ENCODE measurements around the gene MAP4K5. TPM values are rescaled to one million over a fixed set of nuclear protein-coding genes. Genes with fewer than 3 reads are reported as not detected.

The MAP4K5 gene
- total RNA-seq, 4 donors from 2014 or later: 81.5 to 138 (median 107) TPM

DNA sequence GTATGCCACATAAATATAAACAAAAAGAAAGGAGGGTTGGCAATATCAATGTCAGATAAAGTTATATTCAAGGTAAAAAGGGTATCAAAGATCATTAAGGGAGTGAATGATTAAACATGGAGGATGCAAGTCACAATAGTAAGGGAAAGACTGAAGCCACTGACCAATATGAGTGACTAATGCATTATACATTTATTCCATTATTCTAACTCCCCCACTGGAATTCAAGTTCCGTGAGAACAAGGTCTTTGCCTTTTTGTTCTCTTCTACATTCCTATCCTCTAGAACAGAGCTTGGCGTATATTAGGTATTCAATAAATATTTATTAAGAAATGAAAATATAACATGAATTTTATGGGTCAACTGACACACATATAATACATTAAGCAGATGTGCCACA lies 30.7 kb downstream of the MAP4K5 start:
- H3K9me3 ChIP-seq: no peaks in the 10 kb centered on the region
- H3K27me3 ChIP-seq: no peaks in the 10 kb centered on the region
- peaks cover 0 to 17% of the 10 kb centered on the region in 2 donors for H3K36me3 ChIP-seq
- no peak overlapping the region for H3K27ac ChIP-seq
- ATAC-seq: no peak
- TF ChIP-seq EP300 (IDR thresholded peaks at IDR 0.05): no peak
- TF ChIP-seq POLR2A (IDR thresholded peaks at IDR 0.05): no peak
- no peak for TF ChIP-seq POLR2AphosphoS5 (IDR thresholded peaks at IDR 0.05)
- TF ChIP-seq, protein P1, sequence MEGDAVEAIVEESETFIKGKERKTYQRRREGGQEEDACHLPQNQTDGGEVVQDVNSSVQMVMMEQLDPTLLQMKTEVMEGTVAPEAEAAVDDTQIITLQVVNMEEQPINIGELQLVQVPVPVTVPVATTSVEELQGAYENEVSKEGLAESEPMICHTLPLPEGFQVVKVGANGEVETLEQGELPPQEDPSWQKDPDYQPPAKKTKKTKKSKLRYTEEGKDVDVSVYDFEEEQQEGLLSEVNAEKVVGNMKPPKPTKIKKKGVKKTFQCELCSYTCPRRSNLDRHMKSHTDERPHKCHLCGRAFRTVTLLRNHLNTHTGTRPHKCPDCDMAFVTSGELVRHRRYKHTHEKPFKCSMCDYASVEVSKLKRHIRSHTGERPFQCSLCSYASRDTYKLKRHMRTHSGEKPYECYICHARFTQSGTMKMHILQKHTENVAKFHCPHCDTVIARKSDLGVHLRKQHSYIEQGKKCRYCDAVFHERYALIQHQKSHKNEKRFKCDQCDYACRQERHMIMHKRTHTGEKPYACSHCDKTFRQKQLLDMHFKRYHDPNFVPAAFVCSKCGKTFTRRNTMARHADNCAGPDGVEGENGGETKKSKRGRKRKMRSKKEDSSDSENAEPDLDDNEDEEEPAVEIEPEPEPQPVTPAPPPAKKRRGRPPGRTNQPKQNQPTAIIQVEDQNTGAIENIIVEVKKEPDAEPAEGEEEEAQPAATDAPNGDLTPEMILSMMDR (IDR thresholded peaks at IDR 0.05): no peak
- peaks cover 0 to 30% (median 0%) of the 10 kb centered on the region in 3 donors for H3K4me1 ChIP-seq
- 75 to 82% methylated on average over 2 of the region's 2 CpGs for WGBS, 2 donors (ENCODE audit: low coverage in 1 of 2)
- no peak overlapping the region for H3K4me3 ChIP-seq

DNA sequence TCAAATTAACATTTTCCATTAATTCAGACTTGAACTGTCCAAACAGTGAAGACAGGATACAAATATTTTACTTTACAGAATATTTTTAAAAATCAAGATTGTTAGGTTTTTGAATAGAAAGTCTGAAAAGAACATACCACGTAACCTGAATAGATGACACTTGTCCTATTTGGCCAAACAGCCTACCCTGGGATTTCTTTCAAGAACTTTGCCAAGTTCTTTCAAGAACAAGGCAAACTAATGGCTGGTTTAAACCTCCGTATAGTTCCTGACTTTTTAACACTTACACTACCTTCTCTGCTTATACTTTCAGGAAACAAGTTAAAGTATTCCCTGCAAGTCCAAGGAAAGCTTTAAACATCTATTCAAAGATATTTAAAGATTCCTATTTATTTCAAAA lies 35.0 kb downstream of the MAP4K5 start:
- Histone ChIP-seq H3K4me1 (peaks cover 0 to 35% (median 0%) of the 10 kb centered on the region in 3 donors), H3K27me3 (no peaks in the 10 kb centered on the region), H3K27ac (no peak overlapping the region), H3K4me3 (no peak overlapping the region), H3K36me3 (peaks cover 0 to 6% of the 10 kb centered on the region in 2 donors), H3K9me3 (no peaks in the 10 kb centered on the region)
- WGBS, 2 donors (ENCODE audit: low coverage in 1 of 2): 19 to 52% methylated on average over 2 of the region's 2 CpGs
- no peak for TF ChIP-seq EP300 (IDR thresholded peaks at IDR 0.05)
- no peak for TF ChIP-seq POLR2A (IDR thresholded peaks at IDR 0.05)
- TF ChIP-seq, protein P1 (IDR thresholded peaks at IDR 0.05): no peak
- TF ChIP-seq POLR2AphosphoS5 (IDR thresholded peaks at IDR 0.05): no peak
- no peak for ATAC-seq

DNA sequence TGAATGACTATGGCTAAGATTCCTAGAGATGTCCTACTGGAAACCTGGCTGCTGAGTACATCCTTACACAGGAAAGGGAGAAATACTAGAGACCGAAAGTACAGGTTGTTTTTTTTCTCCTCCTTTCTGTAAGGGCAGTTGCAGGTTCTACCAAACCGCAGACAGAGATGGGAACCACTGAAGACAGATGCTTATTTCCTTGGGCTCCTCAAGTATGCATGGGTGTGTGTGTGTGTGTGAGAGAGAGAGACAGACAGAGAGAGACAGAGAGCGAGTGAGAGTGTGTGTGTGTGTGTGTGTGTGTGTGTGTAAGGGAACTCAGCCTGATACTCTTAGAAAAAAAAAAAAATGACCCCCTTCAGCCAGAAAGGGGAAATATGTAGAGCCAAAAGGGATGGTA lies 42.5 kb downstream of the MAP4K5 start:
- H3K4me3 ChIP-seq: no peak overlapping the region
- WGBS, 2 donors (ENCODE audit: low coverage in 1 of 2): 92% methylated on average over 2 to 3 of the region's 3 CpGs
- ATAC-seq: no peak

DNA sequence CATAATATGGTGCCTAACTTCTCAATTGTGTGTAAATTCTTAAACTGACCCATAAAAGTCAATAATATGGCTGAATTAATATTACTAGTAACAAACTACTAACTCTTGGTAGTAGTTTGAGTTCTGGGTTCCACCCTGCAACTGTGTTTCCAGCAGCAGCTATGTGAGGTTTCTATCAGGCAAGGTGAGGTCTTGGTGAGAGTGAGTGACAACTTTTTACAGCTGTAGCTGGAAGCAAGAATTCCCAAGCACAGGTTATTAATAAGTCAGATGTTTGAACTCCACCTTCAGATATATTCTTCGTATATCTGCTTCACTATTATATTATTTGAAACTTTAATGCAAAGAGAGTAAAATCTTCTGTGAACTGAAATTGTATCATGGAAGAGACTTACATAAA lies 43.8 kb downstream of the MAP4K5 start:
- Histone ChIP-seq H3K4me1 (peaks cover 0 to 9% (median 0%) of the 10 kb centered on the region in 3 donors), H3K27ac (no peak overlapping the region), H3K9me3 (no peaks in the 10 kb centered on the region), H3K4me3 (no peak overlapping the region), H3K36me3 (peaks cover 0 to 4% of the 10 kb centered on the region in 2 donors), H3K27me3 (no peaks in the 10 kb centered on the region)
- ATAC-seq: no peak
- WGBS, 2 donors (ENCODE audit: low coverage in 1 of 2): 86 to 100% methylated on average over 1 of the region's 1 CpG
- no peak for TF ChIP-seq POLR2A (IDR thresholded peaks at IDR 0.05)
- TF ChIP-seq POLR2AphosphoS5 (IDR thresholded peaks at IDR 0.05): no peak
- TF ChIP-seq EP300 (IDR thresholded peaks at IDR 0.05): no peak
- TF ChIP-seq, protein P1 (IDR thresholded peaks at IDR 0.05): no peak

More for the DNA sequence above, 42.5 kb downstream of the MAP4K5 start:
- peaks cover 0 to 4% of the 10 kb centered on the region in 2 donors for H3K36me3 ChIP-seq
- peaks cover 0 to 9% (median 0%) of the 10 kb centered on the region in 3 donors for H3K4me1 ChIP-seq
- no peaks in the 10 kb centered on the region for H3K27me3 ChIP-seq
- no peaks in the 10 kb centered on the region for H3K9me3 ChIP-seq
- TF ChIP-seq POLR2AphosphoS5 (IDR thresholded peaks at IDR 0.05) (no peak), POLR2A (IDR thresholded peaks at IDR 0.05) (no peak), EP300 (IDR thresholded peaks at IDR 0.05) (no peak)
- TF ChIP-seq, protein P1 (IDR thresholded peaks at IDR 0.05): no peak
- H3K27ac ChIP-seq: no peak overlapping the region

DNA sequence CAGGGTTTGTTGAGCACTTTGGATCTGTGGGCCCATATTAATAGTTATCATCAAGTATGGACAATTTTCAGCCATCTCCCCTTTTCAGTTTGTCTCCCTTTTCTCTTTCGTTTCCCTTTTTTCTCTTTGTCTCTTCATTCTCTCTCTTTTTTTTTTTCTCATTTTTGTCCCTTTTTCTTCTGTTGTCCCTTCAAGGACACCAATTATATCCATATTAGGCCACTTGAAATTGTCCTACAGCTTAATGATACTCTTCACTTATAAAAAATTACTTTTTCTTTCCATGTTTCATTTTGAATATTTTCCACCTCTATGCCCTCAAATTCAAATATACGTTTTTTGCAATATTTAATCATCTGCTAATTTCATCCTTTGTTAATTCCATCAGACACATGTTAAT lies 53.3 kb downstream of the MAP4K5 start:
- WGBS, 2 donors (ENCODE audit: low coverage in 1 of 2): 86 to 91% methylated on average over 1 to 2 of the region's 2 CpGs
- Histone ChIP-seq H3K4me3 (no peak overlapping the region), H3K4me1 (no peaks in the 10 kb centered on the region), H3K27me3 (no peaks in the 10 kb centered on the region), H3K9me3 (no peaks in the 10 kb centered on the region), H3K27ac (no peak overlapping the region), H3K36me3 (peaks cover 0 to 27% of the 10 kb centered on the region in 2 donors)
- no peak for ATAC-seq
- TF ChIP-seq POLR2AphosphoS5 (IDR thresholded peaks at IDR 0.05): no peak
- TF ChIP-seq, protein P1 (IDR thresholded peaks at IDR 0.05): no peak
- no peak for TF ChIP-seq EP300 (IDR thresholded peaks at IDR 0.05)
- TF ChIP-seq POLR2A (IDR thresholded peaks at IDR 0.05): no peak
